HL-60 (cell line): ENCODE data around the gene TRIM14.
A peak's percentile ranks its signal among the peaks of the same experiment; 100 is the strongest.

ENCODE experiments used
- DNase-seq, 2 experiments: peaks; one replicate each; pipeline ENCODE4 v3.0.0-alpha.2; 2010 to 2020; ENCODE audit warnings: low read depth in 1 of 2, low spot score in 1 of 2
- H3K27ac ChIP-seq: fragments of 250-450 bp; sonication (Bioruptor Pico); replicated peaks from 2 replicates; pipeline ENCODE4 v1.5.1; 2020; ENCODE audit warnings: mild to moderate bottlenecking, moderate library complexity
- H3K27me3 ChIP-seq: fragments of 250-450 bp; sonication (Bioruptor Pico); 2 replicates; pipeline ENCODE4 v1.5.1; 2021; ENCODE audit warnings: mild to moderate bottlenecking, moderate library complexity; ENCODE audit not compliant: insufficient read depth, poor library complexity, severe bottlenecking
- H3K4me3 ChIP-seq: replicated peaks from 2 replicates; pipeline ENCODE4 v1.5.1; 2011; ENCODE audit warnings: mild to moderate bottlenecking, control low read depth, low read length; ENCODE audit not compliant: insufficient read depth
- GABPA ChIP-seq: IDR thresholded peaks from 2 replicates; pipeline ENCODE4 v1.6.1; 2012; ENCODE audit warnings: low read depth
- POLR2AphosphoS5 ChIP-seq: IDR thresholded peaks from 2 replicates; pipeline ENCODE4 v1.6.1; 2012; ENCODE audit warnings: low read depth
- SPI1 ChIP-seq: IDR thresholded peaks from 2 replicates; pipeline ENCODE4 v1.6.1; 2012; ENCODE audit warnings: low read depth, mild to moderate bottlenecking, borderline replicate concordance
- TF ChIP-seq, protein P1 (sequence below): IDR thresholded peaks from 2 replicates; pipeline ENCODE4 v1.6.1; 2012; ENCODE audit warnings: low read depth; ENCODE audit not compliant: insufficient replicate concordance
- TF ChIP-seq, protein P2 (sequence below): IDR thresholded peaks from one replicate; pipeline ENCODE4 v1.5.1; 2011; ENCODE audit warnings: low read length, control low read depth, inconsistent platforms; ENCODE audit not compliant: insufficient read depth

Gene TRIM14

DNA sequence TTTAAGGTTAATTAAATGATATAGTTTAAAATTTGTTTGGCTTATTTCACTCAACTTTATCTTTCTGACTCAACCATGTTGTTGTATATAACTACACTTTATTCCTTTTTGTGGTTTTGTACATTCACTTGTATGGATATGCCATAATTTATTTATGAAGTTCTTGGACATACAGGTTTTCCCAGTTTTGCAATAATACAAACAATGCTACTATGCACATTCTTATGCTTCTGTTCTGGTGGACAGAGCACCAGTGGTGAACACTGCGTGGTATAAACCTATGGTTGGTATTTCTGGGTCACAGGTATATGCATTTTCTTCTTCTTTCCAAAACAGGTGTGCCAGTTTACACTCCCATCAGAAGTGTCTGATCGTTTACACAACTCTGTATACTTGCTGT, 35.7 kb upstream of the TRIM14 start:
- Histone ChIP-seq H3K27ac (no peak overlapping the region), H3K4me3 (no peak overlapping the region), H3K27me3 (no peaks in the 10 kb centered on the region)
- DNase-seq = no peak
- TF ChIP-seq SPI1 = no peak
- TF ChIP-seq POLR2AphosphoS5 = no peak
- TF ChIP-seq, protein P1, sequence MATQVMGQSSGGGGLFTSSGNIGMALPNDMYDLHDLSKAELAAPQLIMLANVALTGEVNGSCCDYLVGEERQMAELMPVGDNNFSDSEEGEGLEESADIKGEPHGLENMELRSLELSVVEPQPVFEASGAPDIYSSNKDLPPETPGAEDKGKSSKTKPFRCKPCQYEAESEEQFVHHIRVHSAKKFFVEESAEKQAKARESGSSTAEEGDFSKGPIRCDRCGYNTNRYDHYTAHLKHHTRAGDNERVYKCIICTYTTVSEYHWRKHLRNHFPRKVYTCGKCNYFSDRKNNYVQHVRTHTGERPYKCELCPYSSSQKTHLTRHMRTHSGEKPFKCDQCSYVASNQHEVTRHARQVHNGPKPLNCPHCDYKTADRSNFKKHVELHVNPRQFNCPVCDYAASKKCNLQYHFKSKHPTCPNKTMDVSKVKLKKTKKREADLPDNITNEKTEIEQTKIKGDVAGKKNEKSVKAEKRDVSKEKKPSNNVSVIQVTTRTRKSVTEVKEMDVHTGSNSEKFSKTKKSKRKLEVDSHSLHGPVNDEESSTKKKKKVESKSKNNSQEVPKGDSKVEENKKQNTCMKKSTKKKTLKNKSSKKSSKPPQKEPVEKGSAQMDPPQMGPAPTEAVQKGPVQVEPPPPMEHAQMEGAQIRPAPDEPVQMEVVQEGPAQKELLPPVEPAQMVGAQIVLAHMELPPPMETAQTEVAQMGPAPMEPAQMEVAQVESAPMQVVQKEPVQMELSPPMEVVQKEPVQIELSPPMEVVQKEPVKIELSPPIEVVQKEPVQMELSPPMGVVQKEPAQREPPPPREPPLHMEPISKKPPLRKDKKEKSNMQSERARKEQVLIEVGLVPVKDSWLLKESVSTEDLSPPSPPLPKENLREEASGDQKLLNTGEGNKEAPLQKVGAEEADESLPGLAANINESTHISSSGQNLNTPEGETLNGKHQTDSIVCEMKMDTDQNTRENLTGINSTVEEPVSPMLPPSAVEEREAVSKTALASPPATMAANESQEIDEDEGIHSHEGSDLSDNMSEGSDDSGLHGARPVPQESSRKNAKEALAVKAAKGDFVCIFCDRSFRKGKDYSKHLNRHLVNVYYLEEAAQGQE = no peak
- TF ChIP-seq, protein P2, sequence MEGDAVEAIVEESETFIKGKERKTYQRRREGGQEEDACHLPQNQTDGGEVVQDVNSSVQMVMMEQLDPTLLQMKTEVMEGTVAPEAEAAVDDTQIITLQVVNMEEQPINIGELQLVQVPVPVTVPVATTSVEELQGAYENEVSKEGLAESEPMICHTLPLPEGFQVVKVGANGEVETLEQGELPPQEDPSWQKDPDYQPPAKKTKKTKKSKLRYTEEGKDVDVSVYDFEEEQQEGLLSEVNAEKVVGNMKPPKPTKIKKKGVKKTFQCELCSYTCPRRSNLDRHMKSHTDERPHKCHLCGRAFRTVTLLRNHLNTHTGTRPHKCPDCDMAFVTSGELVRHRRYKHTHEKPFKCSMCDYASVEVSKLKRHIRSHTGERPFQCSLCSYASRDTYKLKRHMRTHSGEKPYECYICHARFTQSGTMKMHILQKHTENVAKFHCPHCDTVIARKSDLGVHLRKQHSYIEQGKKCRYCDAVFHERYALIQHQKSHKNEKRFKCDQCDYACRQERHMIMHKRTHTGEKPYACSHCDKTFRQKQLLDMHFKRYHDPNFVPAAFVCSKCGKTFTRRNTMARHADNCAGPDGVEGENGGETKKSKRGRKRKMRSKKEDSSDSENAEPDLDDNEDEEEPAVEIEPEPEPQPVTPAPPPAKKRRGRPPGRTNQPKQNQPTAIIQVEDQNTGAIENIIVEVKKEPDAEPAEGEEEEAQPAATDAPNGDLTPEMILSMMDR = no peak
- no peak for TF ChIP-seq GABPA

DNA sequence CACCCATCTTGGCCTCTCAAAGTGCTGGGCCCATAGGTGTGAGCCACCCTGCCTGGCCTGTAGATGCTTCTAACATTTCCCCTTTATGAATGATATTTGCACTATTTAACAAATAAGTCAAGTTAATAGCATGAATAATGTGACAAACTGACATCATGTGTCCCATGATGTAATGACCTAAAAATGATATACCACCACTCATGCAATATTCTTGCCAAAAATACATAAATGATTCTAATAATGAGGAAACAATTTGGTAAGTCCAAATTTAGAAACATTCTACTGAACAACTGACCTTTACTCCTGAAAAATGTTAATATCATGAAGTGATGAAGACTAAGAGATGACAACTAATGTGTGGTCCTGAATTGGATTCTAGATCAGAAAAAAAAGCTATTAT, 33.5 kb upstream of the TRIM14 start:
- no peak for DNase-seq
- H3K4me3 ChIP-seq = no peak overlapping the region
- H3K27me3 ChIP-seq = no peaks in the 10 kb centered on the region
- TF ChIP-seq, protein P1 = no peak
- TF ChIP-seq SPI1 = no peak
- TF ChIP-seq GABPA = no peak
- no peak for TF ChIP-seq POLR2AphosphoS5
- TF ChIP-seq, protein P2 = no peak
- no peak overlapping the region for H3K27ac ChIP-seq

- TF ChIP-seq GABPA = no peak
- TF ChIP-seq, protein P2 = no peak
- no peak for TF ChIP-seq POLR2AphosphoS5
- TF ChIP-seq, protein P1 = no peak
- peak; percentile 78; the same call in 1 of the 2 replicates for TF ChIP-seq SPI1
- peak in 1 of 2 experiments; percentile 56 for DNase-seq
- no peak overlapping the region for H3K27ac ChIP-seq
- H3K27me3 ChIP-seq = no peaks in the 10 kb centered on the region
- H3K4me3 ChIP-seq = no peak overlapping the region
Observed at GRCh38 chr9:98150721-98151120, 31.7 kb upstream of the TRIM14 start.
